Stimulated activated CD8-positive, alpha-beta memory T cell treated with anti-CD3 and anti-CD28 coated beads, Interleukin-15, amount 100 ng/mL, for 24 hours (primary cell): ENCODE data around the gene YIPF3.
"Not testable (repeated sequence)": the region's sequence is repeated elsewhere in the genome, so short reads cannot be mapped to it uniquely, and the experiment has no call there.

Experiments used
- DNase-seq: peaks from one replicate; pipeline ENCODE4 v3.0.0-alpha.2; 2020; ENCODE audit warnings: low read depth

The YIPF3 gene

GRCh38 chr6:43493230-43493629 is 23.5 kb downstream of the YIPF3 start:
- no peak for DNase-seq

DNA sequence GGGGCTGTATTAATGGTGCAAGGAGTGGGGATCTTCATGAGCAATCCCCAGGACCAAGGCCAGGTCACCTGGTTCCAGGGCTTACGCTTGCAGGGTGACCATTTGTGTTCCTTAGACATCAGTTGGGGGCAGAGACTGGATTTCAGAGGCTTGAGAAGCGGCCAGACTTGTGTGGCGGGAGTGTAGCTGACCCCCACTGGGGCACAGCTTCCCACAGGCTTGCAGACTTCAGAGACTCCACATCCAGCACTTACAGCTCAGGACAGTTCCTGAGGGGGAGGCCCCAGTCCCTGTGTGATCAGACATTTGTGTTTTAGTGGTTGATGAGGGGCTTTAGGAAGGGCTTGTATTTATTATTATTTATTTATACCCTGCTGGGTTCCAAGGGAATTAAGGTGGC is 24.1 kb downstream of the YIPF3 start:
- DNase-seq, result no peak

DNA sequence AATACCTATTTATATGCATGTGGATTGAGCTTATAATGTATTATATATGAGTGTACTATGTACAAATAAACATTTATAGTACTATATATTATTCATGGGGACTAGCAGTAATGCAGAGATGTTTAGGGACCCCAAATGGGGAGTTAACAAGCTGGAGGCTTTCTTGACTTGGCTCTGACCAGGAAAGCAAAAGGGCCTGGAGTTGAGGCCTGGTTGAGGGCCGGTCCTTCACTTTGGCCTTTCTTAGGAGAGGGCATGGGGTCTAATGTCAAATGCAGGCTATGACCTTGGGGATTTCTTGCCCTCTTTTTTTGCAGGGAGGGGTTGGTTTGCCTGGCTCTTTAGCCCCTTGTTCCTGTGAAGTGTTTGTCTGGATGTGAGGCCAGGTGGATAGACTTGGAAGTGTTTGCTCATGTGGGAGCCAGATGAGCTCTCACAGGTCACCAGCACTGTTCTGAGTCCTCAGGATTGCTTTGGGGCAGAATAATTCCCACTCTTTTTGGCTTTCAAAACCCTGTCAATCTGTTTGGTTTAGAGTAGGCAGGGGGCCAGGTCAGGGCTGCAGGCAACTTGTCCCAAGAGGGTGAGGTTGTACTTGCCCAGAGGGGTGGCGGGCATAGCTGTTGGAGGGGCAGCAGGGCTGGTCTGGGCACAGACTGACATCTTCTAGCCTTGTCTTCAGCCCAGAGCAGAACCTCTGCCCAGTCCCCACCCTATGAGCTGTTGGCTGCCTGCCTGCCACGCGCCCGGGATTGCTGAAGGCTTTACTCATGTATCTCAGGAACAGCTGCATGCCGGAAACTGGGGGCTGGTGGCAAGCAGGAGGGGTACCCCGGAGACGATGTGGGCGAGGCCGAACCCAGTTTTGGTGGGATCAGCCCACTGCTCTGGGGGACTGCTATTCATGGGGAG is 24.7 kb downstream of the YIPF3 start:
- DNase-seq, result no peak

DNA sequence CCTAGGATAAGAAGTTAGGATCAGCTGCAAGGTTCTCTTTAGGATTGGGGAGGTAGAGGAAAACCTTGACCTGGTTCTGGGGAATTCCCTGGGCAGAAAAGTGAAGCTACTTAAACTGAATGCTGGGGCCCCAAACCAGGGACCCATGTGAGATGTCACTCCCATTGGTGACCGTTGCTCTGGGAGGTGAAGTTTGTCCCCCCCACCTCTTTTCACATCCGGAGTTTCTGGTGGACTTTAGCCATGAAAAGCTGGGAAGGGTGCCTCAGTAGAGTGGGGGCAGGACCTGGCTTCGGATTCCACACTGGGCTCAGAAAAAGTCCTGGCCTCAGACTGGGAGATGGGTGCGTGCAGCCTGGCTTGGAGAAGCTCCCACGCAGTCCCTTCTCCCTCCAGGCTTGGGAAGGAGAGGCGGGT is 26.2 kb downstream of the YIPF3 start:
- DNase-seq, result no peak

GRCh38 chr6:43489277-43490072 is 27.3 kb downstream of the YIPF3 start:
- no peak for DNase-seq

DNA sequence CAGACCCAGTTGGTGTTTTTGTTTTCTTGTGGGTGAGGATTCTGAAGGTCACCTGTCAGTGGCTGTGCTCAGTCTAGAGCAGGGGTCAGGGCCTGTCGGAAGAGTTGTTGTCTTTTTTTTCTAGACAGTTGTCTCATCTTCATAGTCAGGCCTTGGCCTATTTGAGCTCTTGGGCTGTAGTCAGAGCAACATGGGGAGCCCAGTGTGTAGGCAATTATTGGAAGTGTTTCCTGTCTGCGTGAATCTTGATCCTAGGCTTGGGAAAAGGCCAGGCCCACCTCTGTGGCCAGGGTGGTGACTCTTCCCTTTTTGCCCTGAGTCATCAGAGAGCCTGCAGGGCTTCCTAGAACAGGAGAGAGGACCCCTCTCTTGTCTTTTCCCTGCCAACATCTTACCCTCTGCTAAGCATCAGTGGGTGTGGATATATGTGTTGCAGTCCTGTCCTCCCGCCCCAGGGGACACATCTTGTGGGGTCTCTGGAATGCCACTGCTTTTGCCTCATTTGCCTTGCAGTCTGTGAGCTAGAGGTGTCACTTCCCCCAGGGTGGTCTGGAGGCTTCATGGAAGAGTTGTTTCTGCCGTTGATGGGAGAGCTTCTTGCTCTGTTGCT is 28.0 kb downstream of the YIPF3 start:
- DNase-seq, result no peak

DNA sequence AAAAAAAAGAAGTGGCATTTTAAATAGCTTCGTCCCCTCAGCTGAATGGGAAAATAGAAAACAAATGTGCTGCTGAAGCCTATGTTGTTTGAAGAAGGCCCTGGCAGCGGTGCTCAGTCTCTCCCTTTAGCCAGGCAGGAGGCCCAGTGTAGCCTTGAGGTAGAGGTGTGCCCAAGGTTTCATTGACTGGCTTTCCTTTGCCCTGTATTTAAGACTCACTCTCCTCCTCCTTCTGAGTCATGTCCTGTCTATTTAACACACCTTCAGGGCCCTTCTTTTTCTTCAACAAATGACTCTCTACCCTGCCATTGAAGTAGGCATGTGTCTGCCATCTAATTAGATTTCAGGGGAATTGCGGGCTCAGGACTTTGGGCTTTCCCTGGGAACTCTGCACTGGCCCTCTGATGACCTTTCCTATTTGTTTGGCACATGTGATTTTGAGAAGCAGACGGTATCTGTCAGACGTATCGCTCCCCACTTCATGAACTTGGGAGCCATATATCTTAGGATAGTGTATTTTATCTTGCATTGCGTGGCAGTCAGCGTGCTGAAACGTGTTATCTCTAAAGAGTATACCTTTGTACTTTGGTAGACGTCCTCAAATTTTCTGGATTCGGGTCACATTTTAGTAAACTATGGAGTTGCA is 35.0 kb downstream of the YIPF3 start:
- no peak for DNase-seq

DNA sequence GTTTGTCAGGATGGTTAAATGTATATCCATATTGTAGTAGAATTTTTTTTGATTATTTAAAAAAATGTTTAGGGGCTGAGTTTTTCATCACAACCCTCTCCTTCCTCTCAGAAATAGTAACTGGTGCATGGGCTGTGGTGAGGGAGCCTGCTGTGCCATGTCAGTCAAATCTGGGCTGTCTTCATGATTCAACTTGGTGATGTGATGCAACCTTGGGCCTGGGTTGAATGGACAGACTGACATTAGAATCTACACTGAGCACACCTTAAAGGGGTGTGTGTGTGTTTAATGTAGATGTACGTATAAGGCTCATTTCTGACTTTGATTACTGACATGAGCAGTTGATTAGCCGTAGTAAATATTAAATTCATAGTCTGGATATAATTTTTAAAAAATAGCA is 35.7 kb downstream of the YIPF3 start:
- no peak for DNase-seq

- DNase-seq, result no peak
Observed at GRCh38 chr6:43478008-43478372, 38.7 kb downstream of the YIPF3 start.

DNA sequence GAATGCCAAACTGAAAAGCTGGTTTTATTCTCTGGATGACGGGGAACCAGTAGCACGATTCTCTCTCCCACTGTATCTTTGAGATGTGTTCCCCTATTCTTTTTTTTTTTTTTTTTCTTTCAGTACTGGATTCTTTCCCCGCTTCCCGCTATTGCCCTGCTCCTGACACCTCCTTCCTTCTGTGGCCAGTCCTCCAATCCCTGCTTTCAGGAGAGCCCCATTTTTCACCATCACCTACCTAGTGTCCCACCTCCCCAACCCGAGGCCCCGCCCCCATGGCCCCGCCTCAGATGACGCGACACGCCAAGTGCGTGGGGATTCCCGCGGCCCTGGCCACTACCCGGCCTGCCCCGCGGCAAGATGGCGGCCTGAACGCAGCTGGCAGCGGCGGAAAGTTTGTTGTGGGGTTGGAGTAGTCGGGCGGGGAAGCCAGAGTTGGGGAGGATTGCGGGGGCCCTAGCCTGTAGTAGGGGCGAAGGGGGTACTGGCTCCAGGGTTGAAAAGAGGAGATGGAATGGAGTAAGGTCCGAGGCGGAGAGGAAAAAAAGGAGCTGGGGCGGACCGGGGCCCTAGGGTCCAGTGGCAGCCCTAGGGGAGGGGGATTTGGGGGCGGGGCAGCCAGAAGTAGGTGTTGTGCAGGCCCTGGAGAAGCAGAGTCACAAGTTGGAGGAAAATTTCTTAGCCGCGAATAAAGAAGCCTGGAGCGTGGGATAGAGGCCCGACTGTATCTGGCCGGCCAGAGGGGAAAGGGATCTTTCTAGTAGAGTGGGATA is 39.3 kb downstream of the YIPF3 start, which contains the start of gene TJAP1:
Gene TJAP1, plus strand, starts transcription at position 336 of the 773 bp plus-strand sequence. CDS start 21,432 bp downstream, outside the sequence.
- peak; percentile 96 for DNase-seq

DNA sequence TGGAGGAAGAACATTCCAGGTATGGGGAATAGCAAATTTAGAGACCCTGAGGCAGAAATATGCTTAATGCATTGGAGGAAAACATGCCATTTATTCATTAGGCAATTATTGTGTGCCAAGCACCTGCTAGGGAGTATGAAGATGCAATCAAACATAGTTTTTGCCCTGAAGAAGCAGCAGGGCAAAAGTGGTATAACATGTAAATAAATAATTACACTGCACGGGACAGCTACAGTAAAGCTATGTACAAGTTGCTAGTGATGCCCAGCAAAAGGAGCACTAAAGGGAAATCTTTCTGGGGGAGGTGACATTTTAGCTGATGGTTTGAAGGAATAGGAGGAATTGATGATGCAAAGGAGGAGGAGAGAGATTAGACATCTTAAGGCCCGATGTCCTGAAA is 40.0 kb downstream of the YIPF3 start:
- no peak for DNase-seq

GRCh38 chr6:43475516-43475915 is 41.2 kb downstream of the YIPF3 start:
- no peak for DNase-seq

- no peak for DNase-seq
Observed at GRCh38 chr6:43472515-43472914, 44.2 kb downstream of the YIPF3 start.

DNA sequence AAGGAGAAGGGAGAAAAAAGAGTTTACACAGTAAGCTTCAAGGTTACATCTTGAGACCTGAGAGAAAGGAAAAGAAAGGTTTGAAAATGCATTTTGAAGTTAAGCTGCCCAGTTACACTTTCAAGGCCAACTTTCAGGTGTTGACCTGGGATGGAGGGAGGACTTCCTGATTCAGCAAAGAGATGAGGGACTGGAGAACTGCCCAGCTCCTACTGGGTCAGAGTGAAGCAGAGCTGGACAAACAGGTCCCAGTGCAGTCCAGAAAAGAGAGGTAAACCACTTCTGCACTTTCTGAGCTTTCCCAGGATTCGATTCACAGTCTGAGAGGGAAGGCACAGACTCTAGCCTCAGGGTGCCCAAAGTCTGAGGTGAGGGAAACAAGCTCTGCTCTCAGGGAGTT is 45.3 kb downstream of the YIPF3 start:
- no peak for DNase-seq

GRCh38 chr6:43469947-43470346 is 46.8 kb downstream of the YIPF3 start:
- no peak for DNase-seq

GRCh38 chr6:43468748-43469681 is 47.7 kb downstream of the YIPF3 start:
- no peak for DNase-seq

DNA sequence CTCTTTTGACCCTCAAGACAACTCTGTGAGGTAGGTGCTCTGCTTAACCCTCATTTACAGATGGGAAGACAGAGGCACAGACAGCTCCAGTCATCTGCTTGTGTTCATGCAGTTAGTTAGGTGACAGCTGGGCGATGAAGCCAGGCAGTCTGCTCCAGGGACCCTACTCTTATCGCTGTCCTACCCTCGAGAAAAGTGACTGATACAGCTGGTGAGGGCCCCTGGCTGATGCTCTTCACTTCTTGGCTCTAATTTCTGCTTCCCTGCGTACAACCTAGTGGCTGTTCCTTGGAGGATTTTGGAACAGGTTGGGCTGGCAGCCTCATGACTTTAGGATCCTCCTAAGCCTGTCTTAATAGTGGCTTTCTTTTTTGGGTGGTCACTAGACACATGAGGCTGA is 48.5 kb downstream of the YIPF3 start:
- DNase-seq, result no peak

- DNase-seq, result no peak
Observed at GRCh38 chr6:43467752-43468151, 49.0 kb downstream of the YIPF3 start.

DNA sequence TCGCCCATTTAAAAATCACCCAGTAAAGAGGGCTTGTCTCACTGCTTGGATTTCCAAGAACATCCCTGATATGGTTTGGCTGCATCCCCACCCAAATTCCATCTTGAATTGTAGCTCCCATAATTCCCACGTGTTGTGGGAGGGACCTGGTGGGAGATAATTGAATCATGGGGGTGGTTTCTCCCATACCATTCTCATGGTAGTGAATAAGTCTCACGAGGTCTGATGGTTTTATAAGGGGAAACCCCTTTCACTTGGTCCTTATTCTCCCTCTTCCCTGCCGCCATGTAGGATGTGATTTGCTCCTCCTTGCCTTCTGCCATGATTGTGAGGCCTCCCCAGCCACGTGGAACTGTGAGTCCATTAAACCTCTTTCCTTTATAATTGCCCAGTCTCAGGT is 49.5 kb downstream of the YIPF3 start:
- DNase-seq, result not testable (repeated sequence)

DNA sequence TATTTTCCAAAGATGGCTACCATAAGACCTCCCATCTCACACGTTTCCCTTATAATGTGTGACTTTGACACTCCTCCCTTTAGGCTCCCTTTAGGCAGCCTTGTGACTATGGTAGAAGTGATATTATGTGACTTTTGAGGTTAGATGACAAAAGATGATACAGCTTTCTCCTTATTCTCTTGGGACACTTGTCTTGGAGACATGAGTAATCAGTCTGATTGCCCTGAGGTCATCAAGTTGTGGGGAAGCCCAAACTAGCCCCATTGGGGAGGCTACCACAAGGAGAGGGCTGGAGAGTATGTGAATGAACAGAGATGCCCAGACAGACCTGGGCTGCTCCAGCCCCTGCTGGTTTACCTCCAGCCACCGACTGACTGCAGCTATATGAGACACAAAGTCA is 50.8 kb downstream of the YIPF3 start:
- no peak for DNase-seq
